SK-N-SH (cell line): ENCODE results near the gene DHX29. TPM values are rescaled to one million over a fixed set of nuclear protein-coding genes. Genes with fewer than 3 reads are reported as not detected.

Experiments used
- CTCF ChIA-PET: fragments of 300-600, 350-600 bp; formaldehyde crosslinking; extraction: SDS; loops from one replicate; lab custom pipeline; 2021; lab: Yijun Ruan, JAX
- POLR2A ChIA-PET: fragments of 350-600 bp; sonication (Branson Sonifier 250); formaldehyde crosslinking; extraction: SDS; loops from one replicate; lab custom pipeline; 2020; ENCODE audit warnings: antibody characterized with exemption, inconsistent platforms; lab: Yijun Ruan, JAX
- DNase-seq: peaks from one replicate; pipeline ENCODE4 v3.0.0; 2012
- H2AFZ ChIP-seq: fragments of 200-600 bp; sonication (generic); 2 replicates; pipeline ENCODE4 v1.8.1; 2016; ENCODE audit warnings: antibody characterized with exemption, mild to moderate bottlenecking, low read depth
- H3F3A ChIP-seq: fragments of 200-600 bp; sonication (generic); replicated peaks from 2 replicates; pipeline ENCODE3; 2016; ENCODE audit warnings: antibody characterized with exemption, mild to moderate bottlenecking; ENCODE audit not compliant: insufficient read depth
- H3K27ac ChIP-seq, 2 experiments: fragments of 200-500 bp in 1 of 2; fragments of 200-600 bp in 1 of 2; sonication (Bioruptor generic) in 1 of 2; sonication (generic), shearing (Covaris generic) in 1 of 2; 2 replicates each; pipeline versions ENCODE4 v1.5.1 to v1.6.1; 2014 to 2016; ENCODE audit warnings: low read depth in 2 of 2, inconsistent platforms in 1 of 2, low read length in 1 of 2, mild to moderate bottlenecking in 1 of 2, mixed read lengths in 1 of 2
- H3K27me3 ChIP-seq: fragments of 200-600 bp; sonication (generic), shearing (Covaris generic); 2 replicates; pipeline ENCODE4 v1.6.1; 2016; ENCODE audit warnings: mixed run types; ENCODE audit not compliant: insufficient read depth
- H3K36me3 ChIP-seq, 2 experiments: fragments of 200-500 bp in 1 of 2; fragments of 200-600 bp in 1 of 2; sonication (Bioruptor generic) in 1 of 2; sonication (generic) in 1 of 2; replicated peaks in 1 of 2; 2 replicates each; pipeline versions ENCODE3 to v1.5.1; 2014 to 2016; ENCODE audit warnings: low read length in 1 of 2, mild to moderate bottlenecking in 1 of 2; ENCODE audit not compliant: insufficient read depth in 2 of 2, control insufficient read depth in 1 of 2
- H3K4me1 ChIP-seq, 2 experiments: fragments of 200-500 bp in 1 of 2; fragments of 200-600 bp in 1 of 2; sonication (Bioruptor generic) in 1 of 2; sonication (generic), shearing (Covaris generic) in 1 of 2; 2 replicates each; pipeline versions ENCODE4 v1.5.1 to v1.6.1; 2014 to 2016; ENCODE audit warnings: low read depth in 1 of 2, low read length in 1 of 2, mixed run types in 1 of 2; ENCODE audit not compliant: insufficient read depth in 2 of 2, control insufficient read depth in 1 of 2
- H3K4me2 ChIP-seq: fragments of 200-600 bp; sonication (generic), shearing (Covaris generic); 2 replicates; pipeline ENCODE4 v1.6.1; 2017; ENCODE audit warnings: mixed run types
- H3K4me3 ChIP-seq, 2 experiments: fragments of 200-500 bp in 1 of 2; fragments of 200-600 bp in 1 of 2; sonication (Bioruptor generic) in 1 of 2; sonication (generic), shearing (Covaris generic) in 1 of 2; 2 replicates each; pipeline versions ENCODE4 v1.5.1 to v1.8.1; 2014 to 2016; ENCODE audit warnings: low read depth in 2 of 2, inconsistent platforms in 1 of 2, low read length in 1 of 2, mild to moderate bottlenecking in 1 of 2, mixed read lengths in 1 of 2, moderate library complexity in 1 of 2
- H3K79me2 ChIP-seq: fragments of 200-600 bp; sonication (generic); 2 replicates; pipeline ENCODE4 v1.8.1; 2017; ENCODE audit warnings: mild to moderate bottlenecking; ENCODE audit not compliant: insufficient read depth
- H3K9ac ChIP-seq: fragments of 200-600 bp; sonication (generic); 2 replicates; pipeline ENCODE4 v1.6.1; 2017; ENCODE audit warnings: mixed run types
- H3K9me2 ChIP-seq: fragments of 200-600 bp; sonication (generic); 2 replicates; pipeline ENCODE4 v1.6.1; 2017; ENCODE audit warnings: mixed run types
- H3K9me3 ChIP-seq: fragments of 200-600 bp; sonication (generic); 2 replicates; pipeline ENCODE4 v1.6.1; 2017; ENCODE audit warnings: mixed run types, mild to moderate bottlenecking, moderate library complexity
- H4K20me1 ChIP-seq: fragments of 200-600 bp; sonication (generic); 2 replicates; pipeline ENCODE4 v1.6.1; 2017; ENCODE audit warnings: mild to moderate bottlenecking, mixed run types; ENCODE audit not compliant: insufficient read depth
- CHD2 ChIP-seq: fragments of 150-350 bp; IDR thresholded peaks from 2 replicates; pipeline ENCODE4 v1.6.1; 2018; ENCODE audit warnings: low read length; ENCODE audit not compliant: partially characterized antibody
- ELF1 ChIP-seq: IDR thresholded peaks from 2 replicates; pipeline ENCODE4 v1.4.0; 2012
- EZH2phosphoT487 ChIP-seq: fragments of 200-600 bp; sonication (generic); IDR thresholded peaks from 2 replicates; pipeline ENCODE4 v1.6.1; 2017; ENCODE audit warnings: low read depth, mixed run types, mild to moderate bottlenecking, antibody characterized with exemption, moderate library complexity, borderline replicate concordance
- FOXJ3 ChIP-seq: sonication (generic); formaldehyde crosslinking; IDR thresholded peaks from 2 replicates; pipeline ENCODE4 v1.5.1; 2020; ENCODE audit warnings: mild to moderate bottlenecking, missing genetic modification reagents
- FOXM1 ChIP-seq: IDR thresholded peaks from 2 replicates; pipeline ENCODE4 v1.4.0; 2012; ENCODE audit warnings: low read depth, mild to moderate bottlenecking
- GABPA ChIP-seq: IDR thresholded peaks from 2 replicates; pipeline ENCODE4 v1.4.0; 2012; ENCODE audit warnings: low read depth, mild to moderate bottlenecking
- GATA2 ChIP-seq: sonication (generic); formaldehyde crosslinking; IDR thresholded peaks from 2 replicates; pipeline ENCODE4 v1.5.0; 2020; ENCODE audit warnings: mild to moderate bottlenecking, missing genetic modification reagents
- JUND ChIP-seq: IDR thresholded peaks from 2 replicates; pipeline ENCODE4 v1.4.0; 2012
- MEF2A ChIP-seq: IDR thresholded peaks from 2 replicates; pipeline ENCODE4 v1.4.0; 2012; ENCODE audit warnings: low read depth, borderline replicate concordance
- NFIC ChIP-seq: IDR thresholded peaks from 2 replicates; pipeline ENCODE4 v1.4.0; 2012; ENCODE audit warnings: borderline replicate concordance
- RCOR1 ChIP-seq: fragments of 150-350 bp; IDR thresholded peaks from 2 replicates; pipeline ENCODE4 v1.6.1; 2017; ENCODE audit warnings: antibody characterized with exemption, low read length
- RFX5 ChIP-seq: IDR thresholded peaks from 2 replicates; pipeline ENCODE4 v1.6.1; 2012; ENCODE audit warnings: mild to moderate bottlenecking, improper control_type of control experiment, low read length
- SIN3A ChIP-seq: IDR thresholded peaks from 2 replicates; pipeline ENCODE4 v1.6.1; 2012; ENCODE audit warnings: low read depth, mild to moderate bottlenecking, low read length, moderate library complexity, borderline replicate concordance
- TEAD4 ChIP-seq: IDR thresholded peaks from 2 replicates; pipeline ENCODE4 v1.4.0; 2012; ENCODE audit warnings: mild to moderate bottlenecking, borderline replicate concordance; ENCODE audit not compliant: insufficient read depth
- WGBS: methylation state at CpG from one replicate; pipeline ENCODE4 v1.1.6; 2017; ENCODE audit warnings: low lambda C conversion rate; 5-methylcytosine and 5-hydroxymethylcytosine counted together
- polyA plus RNA-seq, 3 experiments: library from polyadenylated mRNA; depleted of rRNA; stranded (reverse); fragments of >200 nt; gene quantifications; 2 replicates each; pipeline ENCODE4 v1.2.3, GENCODE V29; 2012
- TF ChIP-seq, protein P1 (sequence below): IDR thresholded peaks from 2 replicates; pipeline ENCODE4 v1.4.0; 2012; ENCODE audit warnings: low read depth, borderline replicate concordance
- TF ChIP-seq, protein P2 (sequence below): IDR thresholded peaks from 2 replicates; pipeline ENCODE4; 2012
- TF ChIP-seq, protein P3 (sequence below): IDR thresholded peaks from 2 replicates; pipeline ENCODE4 v1.4.0; 2012; ENCODE audit warnings: low read depth
- TF ChIP-seq, protein P4 (sequence below): IDR thresholded peaks from 2 replicates; pipeline ENCODE4 v1.4.0; 2012; ENCODE audit warnings: low read depth, borderline replicate concordance
- TF ChIP-seq, protein P5 (sequence below): fragments of 200-600 bp; sonication (generic); IDR thresholded peaks from 2 replicates; pipeline ENCODE4 v1.6.1; 2017; ENCODE audit warnings: antibody characterized with exemption, mild to moderate bottlenecking, moderate library complexity

DHX29 gene, protein sequence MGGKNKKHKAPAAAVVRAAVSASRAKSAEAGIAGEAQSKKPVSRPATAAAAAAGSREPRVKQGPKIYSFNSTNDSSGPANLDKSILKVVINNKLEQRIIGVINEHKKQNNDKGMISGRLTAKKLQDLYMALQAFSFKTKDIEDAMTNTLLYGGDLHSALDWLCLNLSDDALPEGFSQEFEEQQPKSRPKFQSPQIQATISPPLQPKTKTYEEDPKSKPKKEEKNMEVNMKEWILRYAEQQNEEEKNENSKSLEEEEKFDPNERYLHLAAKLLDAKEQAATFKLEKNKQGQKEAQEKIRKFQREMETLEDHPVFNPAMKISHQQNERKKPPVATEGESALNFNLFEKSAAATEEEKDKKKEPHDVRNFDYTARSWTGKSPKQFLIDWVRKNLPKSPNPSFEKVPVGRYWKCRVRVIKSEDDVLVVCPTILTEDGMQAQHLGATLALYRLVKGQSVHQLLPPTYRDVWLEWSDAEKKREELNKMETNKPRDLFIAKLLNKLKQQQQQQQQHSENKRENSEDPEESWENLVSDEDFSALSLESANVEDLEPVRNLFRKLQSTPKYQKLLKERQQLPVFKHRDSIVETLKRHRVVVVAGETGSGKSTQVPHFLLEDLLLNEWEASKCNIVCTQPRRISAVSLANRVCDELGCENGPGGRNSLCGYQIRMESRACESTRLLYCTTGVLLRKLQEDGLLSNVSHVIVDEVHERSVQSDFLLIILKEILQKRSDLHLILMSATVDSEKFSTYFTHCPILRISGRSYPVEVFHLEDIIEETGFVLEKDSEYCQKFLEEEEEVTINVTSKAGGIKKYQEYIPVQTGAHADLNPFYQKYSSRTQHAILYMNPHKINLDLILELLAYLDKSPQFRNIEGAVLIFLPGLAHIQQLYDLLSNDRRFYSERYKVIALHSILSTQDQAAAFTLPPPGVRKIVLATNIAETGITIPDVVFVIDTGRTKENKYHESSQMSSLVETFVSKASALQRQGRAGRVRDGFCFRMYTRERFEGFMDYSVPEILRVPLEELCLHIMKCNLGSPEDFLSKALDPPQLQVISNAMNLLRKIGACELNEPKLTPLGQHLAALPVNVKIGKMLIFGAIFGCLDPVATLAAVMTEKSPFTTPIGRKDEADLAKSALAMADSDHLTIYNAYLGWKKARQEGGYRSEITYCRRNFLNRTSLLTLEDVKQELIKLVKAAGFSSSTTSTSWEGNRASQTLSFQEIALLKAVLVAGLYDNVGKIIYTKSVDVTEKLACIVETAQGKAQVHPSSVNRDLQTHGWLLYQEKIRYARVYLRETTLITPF (N-terminal part only)
- 2.1 and 2.2 TPM in 2 replicates for polyA plus RNA-seq (2012; rRNA removed)
- 3.4 and 4.9 TPM in 2 replicates for polyA plus RNA-seq (2012; cell fraction: cytosol; rRNA removed)
- 2.5 and 4.5 TPM in 2 replicates for polyA plus RNA-seq (2012; cell fraction: nucleus; rRNA removed)

DNA sequence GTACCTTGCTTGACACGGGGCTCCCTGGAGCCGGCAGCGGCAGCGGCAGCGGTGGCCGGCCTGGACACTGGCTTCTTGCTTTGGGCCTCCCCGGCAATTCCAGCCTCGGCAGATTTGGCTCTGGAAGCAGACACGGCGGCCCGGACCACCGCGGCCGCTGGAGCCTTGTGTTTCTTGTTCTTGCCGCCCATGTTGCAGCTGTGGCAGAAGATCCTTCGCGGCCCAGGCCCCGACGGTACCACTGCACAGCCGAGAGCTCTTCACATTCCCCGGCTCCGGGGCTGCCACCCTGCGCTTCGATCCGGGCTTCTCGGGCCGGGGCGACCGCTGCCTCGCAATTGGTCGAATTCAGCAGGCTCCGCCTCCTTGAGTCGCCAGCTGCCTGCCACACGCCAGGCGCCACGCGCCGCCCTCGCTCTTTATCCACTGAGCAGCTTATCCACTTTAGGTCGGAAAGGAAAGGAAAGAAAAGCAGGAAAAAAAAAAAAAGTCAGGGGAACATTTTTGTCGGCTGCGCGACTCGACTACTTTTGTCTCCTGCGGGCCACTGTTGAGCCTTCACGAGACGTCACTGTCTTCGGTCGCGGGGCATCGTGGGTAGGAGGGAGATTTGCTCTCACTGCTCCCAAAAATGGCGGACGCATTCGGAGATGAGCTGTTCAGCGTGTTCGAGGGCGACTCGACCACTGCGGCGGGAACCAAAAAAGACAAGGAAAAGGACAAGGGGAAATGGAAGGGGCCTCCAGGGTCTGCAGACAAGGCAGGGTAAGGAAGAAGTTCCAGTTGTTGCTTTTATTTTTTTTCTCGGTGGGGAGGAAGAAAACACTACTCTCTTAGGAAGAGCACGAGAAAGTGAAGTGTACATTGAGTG, at the start of gene DHX29, which contains the start of gene MTREX:
Gene DHX29 (minus strand): TSS at position 312 of the 871 bp plus-strand sequence. CDS start 121 bp downstream, at position 191.
Gene MTREX (plus strand): TSS at position 607 of the 871 bp plus-strand sequence. CDS start 25 bp downstream, at position 632.
- POLR2A ChIA-PET, result interaction anchor here (1.2 kb wide), 1 partner anchor 406 kb away, joined by 5 read pairs; no protein-coding TSS in a partner anchor
- Histone ChIP-seq H3K4me3 (peak within 1 kb of the TSS; percentile 93 to 98), H3K79me2 (peaks cover 95% of the 10 kb centered on the region), H3K9me3 (no peaks in the 10 kb centered on the region), H3K9me2 (no peaks in the 10 kb centered on the region), H4K20me1 (peaks cover 20% of the 10 kb centered on the region; the same call in 1 of the 2 replicates), H3K9ac (peak within 1 kb of the TSS; percentile 90), H3F3A (peaks cover 12% of the 10 kb centered on the region), H3K27ac (peak within 1 kb of the TSS; percentile 97), H3K36me3 (peaks cover 7 to 15% of the 10 kb centered on the region in 2 experiments), H3K27me3 (no peaks in the 10 kb centered on the region), H3K4me2 (peak within 1 kb of the TSS; percentile 87), H2AFZ (peak within 1 kb of the TSS; percentile 88), H3K4me1 (peaks cover 14 to 22% of the 10 kb centered on the region in 2 experiments)
- CTCF ChIA-PET, result interaction anchor here (0.9 to 2.0 kb wide), 4 partner anchors 36 to 80 kb away, joined by 3 to 5 read pairs (median 4); partner anchors contain the start of gene CCNO
- under 1% methylated on average over 47 of the region's 62 CpGs for WGBS
- DNase-seq, result peak; percentile 91
- TF ChIP-seq GABPA (peak; percentile 30), JUND (peak; percentile 5; the same call in 1 of the 2 replicates), RFX5 (no peak), FOXM1 (0 out of 2 replicates have a peak, but pooled peaks have one; percentile 34), MEF2A (no peak), CHD2 (peak; percentile 72), EZH2phosphoT487 (no peak), NFIC (no peak), ELF1 (peak; percentile 55; the same call in 1 of the 2 replicates), FOXJ3 (CRISPR knock-in tag) (no peak), TEAD4 (no peak), GATA2 (CRISPR knock-in tag) (no peak), SIN3A (0 out of 2 replicates have a peak, but pooled peaks have one; percentile 4), RCOR1 (peak; percentile 41; the same call in 1 of the 2 replicates)
- TF ChIP-seq, protein P1, sequence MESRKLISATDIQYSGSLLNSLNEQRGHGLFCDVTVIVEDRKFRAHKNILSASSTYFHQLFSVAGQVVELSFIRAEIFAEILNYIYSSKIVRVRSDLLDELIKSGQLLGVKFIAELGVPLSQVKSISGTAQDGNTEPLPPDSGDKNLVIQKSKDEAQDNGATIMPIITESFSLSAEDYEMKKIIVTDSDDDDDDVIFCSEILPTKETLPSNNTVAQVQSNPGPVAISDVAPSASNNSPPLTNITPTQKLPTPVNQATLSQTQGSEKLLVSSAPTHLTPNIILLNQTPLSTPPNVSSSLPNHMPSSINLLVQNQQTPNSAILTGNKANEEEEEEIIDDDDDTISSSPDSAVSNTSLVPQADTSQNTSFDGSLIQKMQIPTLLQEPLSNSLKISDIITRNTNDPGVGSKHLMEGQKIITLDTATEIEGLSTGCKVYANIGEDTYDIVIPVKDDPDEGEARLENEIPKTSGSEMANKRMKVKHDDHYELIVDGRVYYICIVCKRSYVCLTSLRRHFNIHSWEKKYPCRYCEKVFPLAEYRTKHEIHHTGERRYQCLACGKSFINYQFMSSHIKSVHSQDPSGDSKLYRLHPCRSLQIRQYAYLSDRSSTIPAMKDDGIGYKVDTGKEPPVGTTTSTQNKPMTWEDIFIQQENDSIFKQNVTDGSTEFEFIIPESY, result no peak
- TF ChIP-seq, protein P2, sequence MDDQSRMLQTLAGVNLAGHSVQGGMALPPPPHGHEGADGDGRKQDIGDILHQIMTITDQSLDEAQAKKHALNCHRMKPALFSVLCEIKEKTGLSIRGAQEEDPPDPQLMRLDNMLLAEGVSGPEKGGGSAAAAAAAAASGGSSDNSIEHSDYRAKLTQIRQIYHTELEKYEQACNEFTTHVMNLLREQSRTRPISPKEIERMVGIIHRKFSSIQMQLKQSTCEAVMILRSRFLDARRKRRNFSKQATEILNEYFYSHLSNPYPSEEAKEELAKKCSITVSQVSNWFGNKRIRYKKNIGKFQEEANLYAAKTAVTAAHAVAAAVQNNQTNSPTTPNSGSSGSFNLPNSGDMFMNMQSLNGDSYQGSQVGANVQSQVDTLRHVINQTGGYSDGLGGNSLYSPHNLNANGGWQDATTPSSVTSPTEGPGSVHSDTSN, result peak; percentile 48; the same call in 1 of the 2 replicates
- TF ChIP-seq, protein P3, sequence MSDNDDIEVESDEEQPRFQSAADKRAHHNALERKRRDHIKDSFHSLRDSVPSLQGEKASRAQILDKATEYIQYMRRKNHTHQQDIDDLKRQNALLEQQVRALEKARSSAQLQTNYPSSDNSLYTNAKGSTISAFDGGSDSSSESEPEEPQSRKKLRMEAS, result peak; percentile 87
- TF ChIP-seq, protein P4, sequence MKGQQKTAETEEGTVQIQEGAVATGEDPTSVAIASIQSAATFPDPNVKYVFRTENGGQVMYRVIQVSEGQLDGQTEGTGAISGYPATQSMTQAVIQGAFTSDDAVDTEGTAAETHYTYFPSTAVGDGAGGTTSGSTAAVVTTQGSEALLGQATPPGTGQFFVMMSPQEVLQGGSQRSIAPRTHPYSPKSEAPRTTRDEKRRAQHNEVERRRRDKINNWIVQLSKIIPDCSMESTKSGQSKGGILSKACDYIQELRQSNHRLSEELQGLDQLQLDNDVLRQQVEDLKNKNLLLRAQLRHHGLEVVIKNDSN, result 0 out of 2 replicates have a peak, but pooled peaks have one; percentile 10
- TF ChIP-seq, protein P5, sequence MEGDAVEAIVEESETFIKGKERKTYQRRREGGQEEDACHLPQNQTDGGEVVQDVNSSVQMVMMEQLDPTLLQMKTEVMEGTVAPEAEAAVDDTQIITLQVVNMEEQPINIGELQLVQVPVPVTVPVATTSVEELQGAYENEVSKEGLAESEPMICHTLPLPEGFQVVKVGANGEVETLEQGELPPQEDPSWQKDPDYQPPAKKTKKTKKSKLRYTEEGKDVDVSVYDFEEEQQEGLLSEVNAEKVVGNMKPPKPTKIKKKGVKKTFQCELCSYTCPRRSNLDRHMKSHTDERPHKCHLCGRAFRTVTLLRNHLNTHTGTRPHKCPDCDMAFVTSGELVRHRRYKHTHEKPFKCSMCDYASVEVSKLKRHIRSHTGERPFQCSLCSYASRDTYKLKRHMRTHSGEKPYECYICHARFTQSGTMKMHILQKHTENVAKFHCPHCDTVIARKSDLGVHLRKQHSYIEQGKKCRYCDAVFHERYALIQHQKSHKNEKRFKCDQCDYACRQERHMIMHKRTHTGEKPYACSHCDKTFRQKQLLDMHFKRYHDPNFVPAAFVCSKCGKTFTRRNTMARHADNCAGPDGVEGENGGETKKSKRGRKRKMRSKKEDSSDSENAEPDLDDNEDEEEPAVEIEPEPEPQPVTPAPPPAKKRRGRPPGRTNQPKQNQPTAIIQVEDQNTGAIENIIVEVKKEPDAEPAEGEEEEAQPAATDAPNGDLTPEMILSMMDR, result no peak
